Neural cell (in vitro differentiated cells): ENCODE data around the gene AATK.

ENCODE experiments used
- EP300 ChIP-seq: fragments of 450-650 bp; conservative IDR thresholded peaks from 2 replicates; pipeline ENCODE4 v1.6.1; 2014; ENCODE audit warnings: antibody characterized with exemption, mild to moderate bottlenecking, moderate library complexity; ENCODE audit not compliant: poor library complexity, severe bottlenecking
- EZH2 ChIP-seq: fragments of 200-600, 300-800 bp; shearing (Covaris generic), sonication (generic); IDR thresholded peaks from 2 replicates; pipeline ENCODE4 v1.6.1; 2014; ENCODE audit warnings: antibody characterized with exemption, low read length, borderline replicate concordance, mild to moderate bottlenecking; ENCODE audit not compliant: insufficient read depth, poor library complexity, severe bottlenecking
- POLR2AphosphoS5 ChIP-seq: IDR thresholded peaks from 2 replicates; pipeline ENCODE4 v1.6.1; 2012
- TAF1 ChIP-seq: IDR thresholded peaks from 2 replicates; pipeline ENCODE4 v1.6.1; 2012; ENCODE audit warnings: low read depth
- TF ChIP-seq, protein P1 (sequence below): fragments of 450-650 bp; IDR thresholded peaks from 2 replicates; pipeline ENCODE4 v1.5.1; 2014; ENCODE audit warnings: antibody characterized with exemption, mild to moderate bottlenecking, moderate library complexity; ENCODE audit not compliant: poor library complexity, severe bottlenecking

DNA sequence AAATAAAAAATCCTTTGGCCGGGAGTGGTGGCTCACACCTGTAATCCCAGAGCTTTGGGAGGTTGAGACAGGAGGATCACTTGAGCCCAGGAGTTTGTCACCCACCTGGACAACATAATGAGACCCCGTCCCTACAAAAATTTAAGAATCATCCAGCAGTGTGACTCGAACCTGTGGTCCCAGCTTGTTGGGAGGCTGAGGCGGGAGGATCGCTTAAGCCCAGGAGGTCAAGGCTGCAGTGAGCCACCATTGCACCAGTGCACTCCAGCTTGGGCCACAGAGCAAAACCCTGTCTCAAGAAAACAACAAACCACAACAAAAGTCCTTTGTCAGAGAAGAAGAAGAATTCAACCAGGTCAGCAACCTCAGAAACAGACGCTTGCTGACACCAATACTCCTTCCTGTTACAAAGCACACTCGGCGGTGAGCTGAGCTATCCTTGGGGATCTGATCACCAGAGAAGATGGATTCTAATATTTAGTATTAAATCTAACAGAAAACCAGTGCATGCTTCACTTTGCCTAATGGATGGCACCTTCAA lies 13.7 kb downstream of the AATK start:
- TF ChIP-seq, protein P1, sequence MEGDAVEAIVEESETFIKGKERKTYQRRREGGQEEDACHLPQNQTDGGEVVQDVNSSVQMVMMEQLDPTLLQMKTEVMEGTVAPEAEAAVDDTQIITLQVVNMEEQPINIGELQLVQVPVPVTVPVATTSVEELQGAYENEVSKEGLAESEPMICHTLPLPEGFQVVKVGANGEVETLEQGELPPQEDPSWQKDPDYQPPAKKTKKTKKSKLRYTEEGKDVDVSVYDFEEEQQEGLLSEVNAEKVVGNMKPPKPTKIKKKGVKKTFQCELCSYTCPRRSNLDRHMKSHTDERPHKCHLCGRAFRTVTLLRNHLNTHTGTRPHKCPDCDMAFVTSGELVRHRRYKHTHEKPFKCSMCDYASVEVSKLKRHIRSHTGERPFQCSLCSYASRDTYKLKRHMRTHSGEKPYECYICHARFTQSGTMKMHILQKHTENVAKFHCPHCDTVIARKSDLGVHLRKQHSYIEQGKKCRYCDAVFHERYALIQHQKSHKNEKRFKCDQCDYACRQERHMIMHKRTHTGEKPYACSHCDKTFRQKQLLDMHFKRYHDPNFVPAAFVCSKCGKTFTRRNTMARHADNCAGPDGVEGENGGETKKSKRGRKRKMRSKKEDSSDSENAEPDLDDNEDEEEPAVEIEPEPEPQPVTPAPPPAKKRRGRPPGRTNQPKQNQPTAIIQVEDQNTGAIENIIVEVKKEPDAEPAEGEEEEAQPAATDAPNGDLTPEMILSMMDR = no peak
- TF ChIP-seq EP300 = no peak
- TF ChIP-seq EZH2 = no peak
- TF ChIP-seq TAF1 = no peak
- TF ChIP-seq POLR2AphosphoS5 = no peak
